T-cell (primary cell): ENCODE data around the gene USH1G. TPM values are rescaled to one million over a fixed set of nuclear protein-coding genes. Genes with fewer than 3 reads are reported as not detected.

Experiments
- ATAC-seq, 4 experiments: fragments of 200-7000 bp in 3 of 4; fragments of 150-1000 bp in 1 of 4; cut with Tn5 transposase; replicated peaks in 1 of 4; 1 replicate in 3 of 4; 2 replicates in 1 of 4; pipeline ENCODE4 v1.10.0; 2021; ENCODE audit warnings: moderate library complexity in 3 of 4, mild to moderate bottlenecking in 2 of 4, moderate number of reproducible peaks in 1 of 4
- CTCF ChIA-PET, 2 donors: fragments of 300-600 bp; sonication (Branson Sonifier 250); formaldehyde crosslinking; loops; one replicate each; lab custom pipeline; 2022; ENCODE audit warnings: antibody characterized with exemption in 2 of 2; lab: Charles Lee
- POLR2A ChIA-PET, 2 donors: fragments of 300-600 bp; sonication (Branson Sonifier 250); formaldehyde crosslinking; loops; one replicate each; lab custom pipeline; 2022; ENCODE audit warnings: antibody characterized with exemption in 2 of 2; lab: Charles Lee
- DNase-seq, 35 experiments: peaks; one replicate each; pipeline versions ENCODE4 v3.0.0 to v3.0.0-alpha.2; 2013 to 2023
- H3K27ac ChIP-seq: one replicate; pipeline ENCODE4 v1.5.1; 2013; ENCODE audit warnings: low read length
- H3K27me3 ChIP-seq, 2 experiments: replicated peaks in 1 of 2; 1 replicate in 1 of 2; 2 replicates in 1 of 2; pipeline versions ENCODE4 v1.6.1 to v1.7.0; 2013; ENCODE audit warnings: low read length in 1 of 2, mixed read lengths in 1 of 2; ENCODE audit not compliant: control insufficient read depth in 2 of 2, insufficient read depth in 2 of 2; ENCODE audit errors: extremely low read depth in 1 of 2
- H3K36me3 ChIP-seq, 2 donors: 1 replicate in 1 of 2; 2 replicates in 1 of 2; pipeline versions ENCODE4 v1.6.1 to v1.7.0; 2013; ENCODE audit warnings: low read length in 1 of 2; ENCODE audit not compliant: control insufficient read depth in 2 of 2, insufficient read depth in 1 of 2; ENCODE audit errors: extremely low read depth in 1 of 2
- H3K4me1 ChIP-seq, 2 experiments: 1 replicate in 1 of 2; 2 replicates in 1 of 2; pipeline versions ENCODE4 v1.6.1 to v1.7.0; 2013; ENCODE audit warnings: low read length in 2 of 2, mixed read lengths in 1 of 2; ENCODE audit not compliant: insufficient read depth in 2 of 2, control insufficient read depth in 1 of 2; ENCODE audit errors: extremely low read depth in 1 of 2
- H3K4me3 ChIP-seq, 2 donors: 1 replicate in 1 of 2; 2 replicates in 1 of 2; pipeline versions ENCODE4 v1.5.1 to v1.7.0; 2013; ENCODE audit warnings: mild to moderate bottlenecking in 2 of 2, low read length in 1 of 2, moderate library complexity in 1 of 2; ENCODE audit not compliant: control insufficient read depth in 1 of 2; ENCODE audit errors: extremely low read depth in 1 of 2
- H3K9me3 ChIP-seq: 2 replicates; pipeline ENCODE4 v1.7.0; 2013
- H3K27ac Mint-ChIP-seq, 2 donors: one replicate each; pipeline ENCODE4 v1.8.0; 2020 to 2021; ENCODE audit warnings: mild to moderate bottlenecking in 2 of 2, mixed read lengths in 2 of 2
- H3K27me3 Mint-ChIP-seq, 2 donors: one replicate each; pipeline ENCODE4 v1.8.0; 2021 to 2022; ENCODE audit warnings: mixed read lengths in 2 of 2
- H3K36me3 Mint-ChIP-seq: one replicate; pipeline ENCODE4 v1.8.0; 2021; ENCODE audit warnings: mixed read lengths
- H3K4me1 Mint-ChIP-seq, 3 donors: one replicate each; pipeline ENCODE4 v1.8.0; 2020 to 2022; ENCODE audit warnings: mixed read lengths in 3 of 3, mild to moderate bottlenecking in 1 of 3
- H3K4me3 Mint-ChIP-seq, 3 donors: one replicate each; pipeline ENCODE4 v1.8.0; 2020 to 2022; ENCODE audit warnings: mild to moderate bottlenecking in 3 of 3, mixed read lengths in 3 of 3, moderate library complexity in 3 of 3
- H3K9me3 Mint-ChIP-seq, 3 donors: one replicate each; pipeline ENCODE4 v1.8.0; 2020 to 2022; ENCODE audit warnings: mixed read lengths in 3 of 3
- WGBS: methylation state at CpG from one replicate; pipeline ENCODE4 v1.1.5; 2013; ENCODE audit warnings: missing lambda C conversion rate; ENCODE audit not compliant: insufficient coverage; 5-methylcytosine and 5-hydroxymethylcytosine counted together
- total RNA-seq, 35 experiments: library from RNA in 6 of 35; stranded (reverse) in 6 of 35; fragments of 120-200 nt in 1 of 35; gene quantifications; one replicate each; pipeline versions ENCODE4 v1.2.1 to v1.2.4 and lab custom pipeline; 2013 to 2026

The USH1G gene
- total RNA-seq, 5 donors from 2014 or later (not counting 1 experiment from before 2014, with no cell fraction given): not detected

GRCh38 chr17:74892974-74893911 is 29.8 kb downstream of the USH1G start, which contains the start of gene FADS6:
Gene FADS6, minus strand, starts transcription at chr17:74893633. Its CDS starts 38 bp downstream, at chr17:74893595.
- peak in 2 of 35 experiments; percentile 6 to 7 for DNase-seq
- CTCF ChIA-PET: interaction anchor here in 1 of 2 donors (0.5 kb wide), 1 partner anchor 11 kb away, joined by 3 read pairs; no protein-coding TSS in a partner anchor
- peak within 1 kb of the TSS; percentile 7 to 36 for H3K4me3 ChIP-seq

GRCh38 chr17:74892013-74892841 is 30.8 kb downstream of the USH1G start:
- DNase-seq: no peak
- ATAC-seq: no peak
- no peak overlapping the region for H3K4me3 ChIP-seq
- no peak overlapping the region for H3K27ac ChIP-seq
- no peaks in the 10 kb centered on the region for H3K9me3 ChIP-seq
- Mint-ChIP-seq H3K36me3 (no peaks in the 10 kb centered on the region), H3K9me3 (no peaks in the 10 kb centered on the region), H3K4me3 (peak overlapping the region in 1 of 3 donors; percentile 67), H3K27ac (no peak overlapping the region), H3K4me1 (peaks cover 0 to 8% (median 3%) of the 10 kb centered on the region in 3 donors), H3K27me3 (peaks cover 30 to 49% of the 10 kb centered on the region in 2 donors)
- peaks cover 0 to 6% of the 10 kb centered on the region in 2 experiments for H3K4me1 ChIP-seq
- no peaks in the 10 kb centered on the region for H3K36me3 ChIP-seq
- 80% methylated on average over 14 of the region's 20 CpGs for WGBS
- peaks cover 0 to 69% of the 10 kb centered on the region in 2 experiments for H3K27me3 ChIP-seq
- ChIA-PET CTCF (no interaction called here), POLR2A (no interaction called here)

More at GRCh38 chr17:74892974-74893911, 29.8 kb downstream of the USH1G start, which contains the start of gene FADS6:
- H3K27ac ChIP-seq: no peak within 1 kb of the TSS
- peaks cover 0 to 6% of the 10 kb centered on the region in 2 experiments for H3K4me1 ChIP-seq
- H3K4me1 Mint-ChIP-seq: peaks cover 0 to 8% (median 3%) of the 10 kb centered on the region in 3 donors
- peaks cover 28 to 46% of the 10 kb centered on the region in 2 donors for H3K27me3 Mint-ChIP-seq
- POLR2A ChIA-PET: no interaction called here
- no peaks in the 10 kb centered on the region for H3K36me3 Mint-ChIP-seq
- WGBS: 6% methylated on average over 79 of the region's 86 CpGs
- peak within 1 kb of the TSS; percentile 53 to 74 (median 67) for H3K4me3 Mint-ChIP-seq
- H3K36me3 ChIP-seq: no peaks in the 10 kb centered on the region
- H3K27me3 ChIP-seq: peaks cover 0 to 66% of the 10 kb centered on the region in 2 experiments
- no peaks in the 10 kb centered on the region for H3K9me3 Mint-ChIP-seq
- peak within 1 kb of the TSS in 1 of 2 donors; percentile 34 for H3K27ac Mint-ChIP-seq
- H3K9me3 ChIP-seq: no peaks in the 10 kb centered on the region
- ATAC-seq: peak; percentile 61 to 78 (median 70)

- DNase-seq (no peak), ATAC-seq (no peak)
- H3K4me3 ChIP-seq: no peak overlapping the region
- ChIA-PET POLR2A (no interaction called here), CTCF (no interaction called here)
- peaks cover 0 to 6% of the 10 kb centered on the region in 2 experiments for H3K4me1 ChIP-seq
- H3K27ac Mint-ChIP-seq: no peak overlapping the region
- no peaks in the 10 kb centered on the region for H3K36me3 Mint-ChIP-seq
- 93% methylated on average over 3 of the region's 7 CpGs for WGBS
- H3K27ac ChIP-seq: no peak overlapping the region
- H3K27me3 ChIP-seq: peaks cover 0 to 64% of the 10 kb centered on the region in 2 experiments
- H3K9me3 Mint-ChIP-seq: no peaks in the 10 kb centered on the region
- no peaks in the 10 kb centered on the region for H3K9me3 ChIP-seq
- no peaks in the 10 kb centered on the region for H3K36me3 ChIP-seq
- peaks cover 28 to 44% of the 10 kb centered on the region in 2 donors for H3K27me3 Mint-ChIP-seq
- H3K4me1 Mint-ChIP-seq: peaks cover 0 to 8% (median 3%) of the 10 kb centered on the region in 3 donors
- H3K4me3 Mint-ChIP-seq: no peak overlapping the region
Measured at GRCh38 chr17:74890554-74890953, 32.5 kb downstream of the USH1G start.

GRCh38 chr17:74888469-74888868 is 34.6 kb downstream of the USH1G start:
- ChIA-PET POLR2A (no interaction called here), CTCF (interaction anchor here in 1 of 2 donors (0.6 kb wide), 1 partner anchor 913 kb away, joined by 10 read pairs; no protein-coding TSS in a partner anchor)
- no peak overlapping the region for H3K4me3 Mint-ChIP-seq
- DNase-seq (no peak), ATAC-seq (no peak)
- Histone ChIP-seq H3K36me3 (no peaks in the 10 kb centered on the region), H3K9me3 (no peaks in the 10 kb centered on the region), H3K4me3 (no peak overlapping the region), H3K27ac (no peak overlapping the region), H3K4me1 (peaks cover 0 to 6% of the 10 kb centered on the region in 2 experiments), H3K27me3 (peaks cover 0 to 61% of the 10 kb centered on the region in 2 experiments)
- WGBS: 73% methylated on average over 4 of the region's 13 CpGs
- peaks cover 21 to 40% of the 10 kb centered on the region in 2 donors for H3K27me3 Mint-ChIP-seq
- H3K27ac Mint-ChIP-seq: no peak overlapping the region
- H3K4me1 Mint-ChIP-seq: peaks cover 0 to 5% (median 0%) of the 10 kb centered on the region in 3 donors
- H3K36me3 Mint-ChIP-seq: no peaks in the 10 kb centered on the region
- no peaks in the 10 kb centered on the region for H3K9me3 Mint-ChIP-seq

GRCh38 chr17:74883241-74883745 is 39.8 kb downstream of the USH1G start:
- Mint-ChIP-seq H3K4me3 (no peak overlapping the region), H3K27me3 (peaks cover 13 to 28% of the 10 kb centered on the region in 2 donors), H3K9me3 (no peaks in the 10 kb centered on the region), H3K4me1 (no peaks in the 10 kb centered on the region), H3K27ac (no peak overlapping the region), H3K36me3 (no peaks in the 10 kb centered on the region)
- no peak overlapping the region for H3K4me3 ChIP-seq
- POLR2A ChIA-PET: no interaction called here
- DNase-seq (no peak), ATAC-seq (no peak)
- no peaks in the 10 kb centered on the region for H3K36me3 ChIP-seq
- 93% methylated on average over 7 of the region's 15 CpGs for WGBS
- no peak overlapping the region for H3K27ac ChIP-seq
- no peaks in the 10 kb centered on the region for H3K4me1 ChIP-seq
- H3K27me3 ChIP-seq: peaks cover 0 to 57% of the 10 kb centered on the region in 2 experiments
- CTCF ChIA-PET: no interaction called here
- H3K9me3 ChIP-seq: no peaks in the 10 kb centered on the region
